A549 (cell line): ENCODE results near the gene TCF4.

ENCODE experiments used
- POLR2A ChIP-seq: IDR thresholded peaks from 2 replicates; pipeline ENCODE4 v1.6.1; 2012; ENCODE audit warnings: mild to moderate bottlenecking, low read length
- TF ChIP-seq, protein P1 (sequence below): fragments of >200 bp; sonication (Bioruptor Twin); formaldehyde crosslinking; IDR thresholded peaks from 3 replicates; pipeline ENCODE4 v1.5.1; 2016
- TF ChIP-seq, protein P2 (sequence below): fragments of 150-350 bp; IDR thresholded peaks from 2 replicates; pipeline ENCODE4 v1.6.1; 2014; ENCODE audit warnings: low read depth, mild to moderate bottlenecking, low read length

DNA sequence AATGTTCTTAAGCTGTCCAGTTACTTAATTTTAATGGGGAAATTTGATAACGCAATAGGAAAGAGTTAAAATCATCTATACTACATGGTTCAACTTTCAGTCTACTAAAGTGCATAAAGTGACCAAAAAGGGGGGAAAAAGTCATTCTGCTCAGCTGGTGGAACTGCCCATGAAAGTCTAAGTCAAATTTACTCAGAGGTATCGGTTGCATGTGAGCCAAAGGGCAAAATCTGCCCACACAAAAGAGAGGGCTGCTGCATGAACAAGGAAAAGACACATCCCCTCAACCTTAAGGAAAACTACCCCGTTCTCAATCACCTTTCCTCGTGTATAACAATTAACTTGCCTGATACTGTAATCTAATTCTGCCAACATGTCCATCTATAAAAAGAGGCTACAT is 126.1 kb downstream of the TCF4 start:
- TF ChIP-seq POLR2A = no peak
- TF ChIP-seq, protein P1, sequence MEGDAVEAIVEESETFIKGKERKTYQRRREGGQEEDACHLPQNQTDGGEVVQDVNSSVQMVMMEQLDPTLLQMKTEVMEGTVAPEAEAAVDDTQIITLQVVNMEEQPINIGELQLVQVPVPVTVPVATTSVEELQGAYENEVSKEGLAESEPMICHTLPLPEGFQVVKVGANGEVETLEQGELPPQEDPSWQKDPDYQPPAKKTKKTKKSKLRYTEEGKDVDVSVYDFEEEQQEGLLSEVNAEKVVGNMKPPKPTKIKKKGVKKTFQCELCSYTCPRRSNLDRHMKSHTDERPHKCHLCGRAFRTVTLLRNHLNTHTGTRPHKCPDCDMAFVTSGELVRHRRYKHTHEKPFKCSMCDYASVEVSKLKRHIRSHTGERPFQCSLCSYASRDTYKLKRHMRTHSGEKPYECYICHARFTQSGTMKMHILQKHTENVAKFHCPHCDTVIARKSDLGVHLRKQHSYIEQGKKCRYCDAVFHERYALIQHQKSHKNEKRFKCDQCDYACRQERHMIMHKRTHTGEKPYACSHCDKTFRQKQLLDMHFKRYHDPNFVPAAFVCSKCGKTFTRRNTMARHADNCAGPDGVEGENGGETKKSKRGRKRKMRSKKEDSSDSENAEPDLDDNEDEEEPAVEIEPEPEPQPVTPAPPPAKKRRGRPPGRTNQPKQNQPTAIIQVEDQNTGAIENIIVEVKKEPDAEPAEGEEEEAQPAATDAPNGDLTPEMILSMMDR = no peak
- TF ChIP-seq, protein P2, sequence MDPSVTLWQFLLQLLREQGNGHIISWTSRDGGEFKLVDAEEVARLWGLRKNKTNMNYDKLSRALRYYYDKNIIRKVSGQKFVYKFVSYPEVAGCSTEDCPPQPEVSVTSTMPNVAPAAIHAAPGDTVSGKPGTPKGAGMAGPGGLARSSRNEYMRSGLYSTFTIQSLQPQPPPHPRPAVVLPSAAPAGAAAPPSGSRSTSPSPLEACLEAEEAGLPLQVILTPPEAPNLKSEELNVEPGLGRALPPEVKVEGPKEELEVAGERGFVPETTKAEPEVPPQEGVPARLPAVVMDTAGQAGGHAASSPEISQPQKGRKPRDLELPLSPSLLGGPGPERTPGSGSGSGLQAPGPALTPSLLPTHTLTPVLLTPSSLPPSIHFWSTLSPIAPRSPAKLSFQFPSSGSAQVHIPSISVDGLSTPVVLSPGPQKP = no peak
